PFSK-1 (cell line): ENCODE data around the gene PCCA.

Experiments used
- FOXP2 ChIP-seq: optimal IDR thresholded peaks from 2 replicates; pipeline ENCODE3; 2011; ENCODE audit warnings: borderline replicate concordance, control low read depth, inconsistent platforms; ENCODE audit not compliant: insufficient read depth; ENCODE audit errors: extremely low read length, extremely low read depth
- POLR2AphosphoS5 ChIP-seq: IDR thresholded peaks from 2 replicates; pipeline ENCODE4 v1.6.1; 2012; ENCODE audit warnings: low read depth, mild to moderate bottlenecking, control low read depth, low read length, moderate library complexity
- REST ChIP-seq, 2 experiments: IDR thresholded peaks; 2 replicates each; pipeline versions ENCODE4 v1.6.1 to v1.8.0; 2011 to 2012; ENCODE audit warnings: low read depth in 2 of 2, low read length in 2 of 2, control low read depth in 1 of 2, inconsistent platforms in 1 of 2, mild to moderate bottlenecking in 1 of 2, moderate library complexity in 1 of 2; ENCODE audit not compliant: insufficient read depth in 1 of 2
- SIN3A ChIP-seq: IDR thresholded peaks from 2 replicates; pipeline ENCODE4 v1.6.1; 2012; ENCODE audit warnings: mild to moderate bottlenecking, low read length, moderate library complexity, borderline replicate concordance; ENCODE audit not compliant: insufficient read depth
- TAF1 ChIP-seq: IDR thresholded peaks from 2 replicates; pipeline ENCODE4 v1.6.1; 2012; ENCODE audit warnings: low read length, control low read depth, borderline replicate concordance; ENCODE audit not compliant: insufficient read depth

PCCA gene

GRCh38 chr13:100130092-100130491, 41.2 kb downstream of the PCCA start:
- TF ChIP-seq POLR2AphosphoS5 (no peak), REST (IDR thresholded peaks at IDR 0.05; ENCODE audit: insufficient read depth in 1 of 2, low read depth in 2 of 2, low read length in 2 of 2) (no peak), FOXP2 (no peak), TAF1 (no peak), SIN3A (no peak)

DNA sequence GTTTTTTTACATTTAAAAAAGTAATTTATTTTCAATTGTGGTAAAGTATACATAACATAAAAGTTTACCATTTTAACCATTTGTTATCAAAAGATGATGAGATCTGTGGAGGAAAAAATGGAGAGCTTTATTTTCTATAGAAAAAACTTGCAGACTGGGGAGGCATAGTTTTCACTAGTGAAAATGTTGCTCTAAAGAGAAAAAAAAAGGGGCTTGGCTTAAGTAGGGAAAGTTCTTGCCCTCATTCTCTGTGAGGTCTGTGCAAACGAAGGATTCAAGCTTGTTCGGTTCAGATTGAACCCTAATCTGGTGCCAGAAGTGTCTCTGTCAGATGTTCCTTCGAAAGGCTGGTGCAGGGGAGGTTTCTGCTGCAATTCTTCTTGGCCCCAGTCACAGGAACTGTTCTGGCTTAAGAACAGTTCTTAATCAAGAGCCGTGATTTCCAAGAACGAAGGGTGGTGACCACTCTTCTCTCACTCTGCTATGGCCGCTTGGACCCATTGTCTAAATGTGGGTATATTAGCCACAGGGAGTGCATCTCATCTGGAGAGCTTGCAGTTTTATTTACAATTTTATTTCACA, 42.1 kb downstream of the PCCA start:
- no peak for TF ChIP-seq TAF1
- TF ChIP-seq POLR2AphosphoS5: no peak
- no peak for TF ChIP-seq SIN3A
- no peak for TF ChIP-seq FOXP2
- TF ChIP-seq REST (IDR thresholded peaks at IDR 0.05; ENCODE audit: insufficient read depth in 1 of 2, low read depth in 2 of 2, low read length in 2 of 2): no peak

DNA sequence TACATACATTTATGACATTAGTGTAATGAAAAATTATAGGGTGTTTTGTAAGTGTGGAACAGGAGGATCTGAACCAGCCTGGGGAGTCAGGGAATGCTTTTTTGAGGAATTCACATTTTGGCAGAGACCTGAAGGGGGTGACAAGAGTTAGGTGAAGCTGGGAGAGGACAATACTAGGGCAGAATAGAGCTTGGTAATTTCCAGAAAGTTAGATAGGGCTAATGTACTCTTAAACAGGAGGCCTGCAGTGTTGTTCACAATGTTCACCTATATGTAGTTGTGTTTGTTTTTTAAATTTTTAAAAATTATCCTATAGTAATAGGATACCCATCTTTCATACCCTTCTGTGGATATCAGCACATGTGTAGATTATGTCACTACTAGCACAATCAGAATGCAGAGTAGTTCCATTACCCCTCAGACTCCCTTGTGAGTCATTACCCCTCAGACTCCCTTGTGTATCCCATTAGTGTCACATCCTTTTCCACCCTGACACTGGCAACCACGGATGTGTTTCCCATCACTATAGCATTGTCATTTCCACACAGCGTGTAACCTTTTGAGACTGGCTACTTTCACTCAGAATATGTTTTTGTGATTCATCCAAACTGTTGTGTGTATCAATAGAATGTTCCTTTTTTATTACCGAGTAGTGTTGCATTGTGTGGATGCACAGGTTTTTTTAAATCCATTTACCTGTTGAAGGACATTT, 43.1 kb downstream of the PCCA start:
- TF ChIP-seq POLR2AphosphoS5 (no peak), SIN3A (no peak), REST (IDR thresholded peaks at IDR 0.05; ENCODE audit: insufficient read depth in 1 of 2, low read depth in 2 of 2, low read length in 2 of 2) (no peak), FOXP2 (no peak), TAF1 (no peak)

- no peak for TF ChIP-seq FOXP2
- no peak for TF ChIP-seq TAF1
- TF ChIP-seq POLR2AphosphoS5: no peak
- TF ChIP-seq SIN3A: no peak
Observed at GRCh38 chr13:100138859-100139491, 50.1 kb downstream of the PCCA start.

DNA sequence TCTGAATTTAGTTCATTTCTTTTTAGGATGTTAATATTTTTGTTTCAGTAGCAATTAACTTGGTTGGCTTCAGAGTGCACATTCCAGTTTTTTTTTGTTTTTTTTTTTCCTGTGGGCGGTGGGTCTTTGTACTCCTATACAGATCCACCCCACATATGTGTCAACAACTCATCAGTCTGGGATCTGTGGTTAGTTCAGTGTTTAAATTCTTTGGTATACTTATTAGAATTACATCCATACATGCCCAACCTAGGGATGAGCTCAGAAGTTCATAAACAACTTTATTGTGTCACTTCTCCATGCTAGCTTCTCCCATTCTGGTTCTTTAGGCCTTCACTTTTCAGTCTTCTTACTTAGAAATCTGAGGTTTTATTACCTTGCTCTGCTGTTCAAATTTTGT, 50.9 kb downstream of the PCCA start:
- no peak for TF ChIP-seq FOXP2

DNA sequence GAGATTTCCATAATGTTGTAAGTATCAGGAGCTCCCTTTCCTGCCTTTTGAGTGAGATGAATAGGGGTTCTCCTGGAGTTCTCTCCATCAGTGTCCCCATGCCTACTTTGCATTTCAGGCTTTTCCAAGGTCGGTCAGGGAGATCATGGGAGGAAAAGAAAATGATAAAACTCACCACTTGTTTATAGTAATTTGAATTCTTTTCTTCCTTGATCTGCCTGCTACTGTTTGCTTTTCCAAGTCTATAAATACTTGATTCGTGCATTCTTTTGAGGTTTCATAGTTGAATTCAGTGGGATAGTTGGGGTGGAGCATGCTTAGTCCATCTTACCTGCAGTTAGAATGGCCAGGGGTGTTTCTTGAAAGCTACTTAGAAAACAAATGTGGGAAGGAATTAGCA, 51.5 kb downstream of the PCCA start:
- no peak for TF ChIP-seq TAF1
- TF ChIP-seq POLR2AphosphoS5: no peak
- no peak for TF ChIP-seq FOXP2
- TF ChIP-seq SIN3A: no peak
- TF ChIP-seq REST (IDR thresholded peaks at IDR 0.05; ENCODE audit: insufficient read depth in 1 of 2, low read depth in 2 of 2, low read length in 2 of 2): no peak
